WTC11 (cell line): ENCODE results near the gene CERT1. TPM values are rescaled to one million over a fixed set of nuclear protein-coding genes. Genes with fewer than 3 reads are reported as not detected.

ENCODE experiments used
- ATAC-seq: fragments of 200-7000 bp; cut with Tn5 transposase; 2 replicates; pipeline ENCODE4 v1.10.0; 2021; ENCODE audit warnings: mild to moderate bottlenecking, moderate library complexity
- CTCF ChIA-PET: fragments of 300-600 bp; sonication (Branson Sonifier 250); formaldehyde crosslinking; loops from one replicate; lab custom pipeline; 2021; ENCODE audit warnings: antibody characterized with exemption; lab: Charles Lee
- POLR2A ChIA-PET: fragments of 350-600 bp; sonication (Branson Sonifier 250); formaldehyde crosslinking; loops from one replicate; lab custom pipeline; 2021; ENCODE audit warnings: antibody characterized with exemption; lab: Charles Lee
- DNase-seq: peaks from one replicate; pipeline ENCODE4 v3.0.0; 2021; ENCODE audit warnings: low spot score
- H3K27ac Mint-ChIP-seq: 2 replicates; pipeline ENCODE4 v1.8.0; 2021; ENCODE audit warnings: mixed read lengths
- H3K27me3 Mint-ChIP-seq: 2 replicates; pipeline ENCODE4 v1.8.0; 2021; ENCODE audit warnings: low read depth, mild to moderate bottlenecking, moderate library complexity, mixed read lengths
- H3K36me3 Mint-ChIP-seq: 2 replicates; pipeline ENCODE4 v1.8.0; 2021; ENCODE audit warnings: mixed read lengths
- H3K4me1 Mint-ChIP-seq: 2 replicates; pipeline ENCODE4 v1.8.0; 2022; ENCODE audit warnings: mixed read lengths
- H3K4me3 Mint-ChIP-seq: 2 replicates; pipeline ENCODE4 v1.8.0; 2021; ENCODE audit warnings: mild to moderate bottlenecking, moderate library complexity, mixed read lengths
- H3K9me3 Mint-ChIP-seq: 2 replicates; pipeline ENCODE4 v1.8.0; 2021; ENCODE audit warnings: mixed read lengths
- ATF1 ChIP-seq: sonication (generic); formaldehyde crosslinking; IDR thresholded peaks from 2 replicates; pipeline ENCODE4 v1.8.1; 2023; ENCODE audit warnings: mild to moderate bottlenecking, moderate library complexity, missing genetic modification reagents
- ATF3 ChIP-seq: sonication (generic); formaldehyde crosslinking; conservative IDR thresholded peaks from 2 replicates; pipeline ENCODE4 v1.8.1; 2022; ENCODE audit warnings: mild to moderate bottlenecking, missing genetic modification reagents
- CREM ChIP-seq: sonication (generic); formaldehyde crosslinking; IDR thresholded peaks from 2 replicates; pipeline ENCODE4 v1.8.1; 2022; ENCODE audit warnings: mild to moderate bottlenecking, missing genetic modification reagents, moderate library complexity
- ESRRA ChIP-seq: sonication (generic); formaldehyde crosslinking; IDR thresholded peaks from 2 replicates; pipeline ENCODE4 v1.8.1; 2022; ENCODE audit warnings: mild to moderate bottlenecking, missing genetic modification reagents, borderline replicate concordance
- GTF2I ChIP-seq: fragments of 250-450 bp; sonication (Bioruptor Pico); conservative IDR thresholded peaks from 2 replicates; pipeline ENCODE4 v1.4.0; 2021; ENCODE audit warnings: mild to moderate bottlenecking
- HMGA2 ChIP-seq: fragments of 250-450 bp; sonication (Bioruptor Pico); IDR thresholded peaks from 2 replicates; pipeline ENCODE4 v1.4.0; 2021; ENCODE audit warnings: mild to moderate bottlenecking, moderate library complexity
- JUN ChIP-seq: sonication (generic); formaldehyde crosslinking; IDR thresholded peaks from 2 replicates; pipeline ENCODE4 v1.8.0; 2023; ENCODE audit warnings: mild to moderate bottlenecking, missing genetic modification reagents
- MXD4 ChIP-seq: fragments of 250-450 bp; sonication (Bioruptor Pico); IDR thresholded peaks from 2 replicates; pipeline ENCODE4 v1.8.0; 2021; ENCODE audit warnings: mild to moderate bottlenecking, moderate library complexity, borderline replicate concordance
- NFATC4 ChIP-seq: fragments of 250-450 bp; sonication (Bioruptor Pico); IDR thresholded peaks from 2 replicates; pipeline ENCODE4 v1.9.0; 2021; ENCODE audit warnings: mild to moderate bottlenecking
- NFE2L1 ChIP-seq: sonication (generic); formaldehyde crosslinking; IDR thresholded peaks from 2 replicates; pipeline ENCODE4 v1.8.1; 2023; ENCODE audit warnings: missing genetic modification reagents
- NR1H2 ChIP-seq: sonication (generic); formaldehyde crosslinking; IDR thresholded peaks from 2 replicates; pipeline ENCODE4 v1.9.0; 2021; ENCODE audit warnings: mild to moderate bottlenecking, moderate library complexity, missing genetic modification reagents
- PRRX2 ChIP-seq: fragments of 250-450 bp; sonication (Bioruptor Pico); IDR thresholded peaks from 2 replicates; pipeline ENCODE4 v1.8.0; 2021; ENCODE audit warnings: mild to moderate bottlenecking
- RORB ChIP-seq: fragments of 250-450 bp; sonication (Bioruptor Pico); IDR thresholded peaks from 2 replicates; pipeline ENCODE4 v1.9.0; 2021; ENCODE audit warnings: mild to moderate bottlenecking
- SOX15 ChIP-seq: fragments of 250-450 bp; sonication (Bioruptor Pico); IDR thresholded peaks from 2 replicates; pipeline ENCODE4 v1.9.0; 2021; ENCODE audit warnings: mild to moderate bottlenecking
- TCF7 ChIP-seq: sonication (generic); formaldehyde crosslinking; IDR thresholded peaks from 2 replicates; pipeline ENCODE4 v1.8.0; 2022; ENCODE audit warnings: mild to moderate bottlenecking, low read depth, missing genetic modification reagents, moderate library complexity
- ZNF263 ChIP-seq: sonication (generic); formaldehyde crosslinking; IDR thresholded peaks from 2 replicates; pipeline ENCODE4 v1.8.1; 2022; ENCODE audit warnings: low read depth, mild to moderate bottlenecking, moderate library complexity, missing genetic modification reagents
- ZNF281 ChIP-seq: sonication (generic); formaldehyde crosslinking; IDR thresholded peaks from 2 replicates; pipeline ENCODE4 v1.8.0; 2023; ENCODE audit warnings: mild to moderate bottlenecking, missing genetic modification reagents
- ZNF317 ChIP-seq: sonication (generic); formaldehyde crosslinking; IDR thresholded peaks from 2 replicates; pipeline ENCODE4 v1.8.1; 2023; ENCODE audit warnings: low read depth, mild to moderate bottlenecking, moderate library complexity, missing genetic modification reagents, borderline replicate concordance
- ZNF396 ChIP-seq: fragments of 250-450 bp; sonication (Bioruptor Pico); IDR thresholded peaks from 2 replicates; pipeline ENCODE4 v1.8.0; 2021; ENCODE audit warnings: mild to moderate bottlenecking, moderate library complexity, borderline replicate concordance
- ZNF416 ChIP-seq: fragments of 250-450 bp; sonication (Bioruptor Pico); IDR thresholded peaks from 2 replicates; pipeline ENCODE4 v1.9.0; 2021; ENCODE audit warnings: mild to moderate bottlenecking, inconsistent platforms
- total RNA-seq: library from RNA; stranded (reverse); gene quantifications from 3 replicates; pipeline ENCODE4 v1.2.3, GENCODE V29; 2021
- TF ChIP-seq, protein P1 (sequence below): sonication (generic); formaldehyde crosslinking; IDR thresholded peaks from 2 replicates; pipeline ENCODE4 v1.8.1; 2023; ENCODE audit warnings: mild to moderate bottlenecking, missing genetic modification reagents
- TF ChIP-seq, protein P2 (sequence below): sonication (generic); formaldehyde crosslinking; IDR thresholded peaks from 2 replicates; pipeline ENCODE4 v1.8.0; 2022; ENCODE audit warnings: mild to moderate bottlenecking, missing genetic modification reagents
- TF ChIP-seq, protein P3 (sequence below): fragments of 250-450 bp; sonication (Bioruptor Pico); IDR thresholded peaks from 2 replicates; pipeline ENCODE4 v1.9.0; 2021; ENCODE audit warnings: moderate library complexity, mild to moderate bottlenecking, inconsistent platforms, borderline replicate concordance
- TF ChIP-seq, protein P4 (sequence below): sonication (generic); formaldehyde crosslinking; IDR thresholded peaks from 2 replicates; pipeline ENCODE4 v1.8.0; 2022; ENCODE audit warnings: missing genetic modification reagents

Gene CERT1
- total RNA-seq, 1 experiment from 2014 or later: 50.8 TPM

- no peak overlapping the region for H3K4me3 Mint-ChIP-seq
- H3K36me3 Mint-ChIP-seq: peaks cover 8% of the 10 kb centered on the region; the same call in 1 of the 2 replicates
- no peaks in the 10 kb centered on the region for H3K9me3 Mint-ChIP-seq
- peaks cover 13% of the 10 kb centered on the region for H3K4me1 Mint-ChIP-seq
- TF ChIP-seq HMGA2 (peak; percentile 70; the same call in 1 of the 2 replicates), MXD4 (CRISPR knock-in tag) (no peak), ESRRA (no peak)
- TF ChIP-seq, all 79 proteins: peak for 1
- ChIA-PET POLR2A (interaction anchor here (0.7 kb wide), 1 partner anchor 333 kb away, joined by 3 read pairs; no protein-coding TSS in a partner anchor), CTCF (no interaction called here)
- Mint-ChIP-seq H3K27ac (no peak overlapping the region), H3K27me3 (no peaks in the 10 kb centered on the region)
- DNase-seq (no peak), ATAC-seq (no peak)
Measured at GRCh38 chr5:75375414-75375813, 136.0 kb downstream of the CERT1 start.

DNA sequence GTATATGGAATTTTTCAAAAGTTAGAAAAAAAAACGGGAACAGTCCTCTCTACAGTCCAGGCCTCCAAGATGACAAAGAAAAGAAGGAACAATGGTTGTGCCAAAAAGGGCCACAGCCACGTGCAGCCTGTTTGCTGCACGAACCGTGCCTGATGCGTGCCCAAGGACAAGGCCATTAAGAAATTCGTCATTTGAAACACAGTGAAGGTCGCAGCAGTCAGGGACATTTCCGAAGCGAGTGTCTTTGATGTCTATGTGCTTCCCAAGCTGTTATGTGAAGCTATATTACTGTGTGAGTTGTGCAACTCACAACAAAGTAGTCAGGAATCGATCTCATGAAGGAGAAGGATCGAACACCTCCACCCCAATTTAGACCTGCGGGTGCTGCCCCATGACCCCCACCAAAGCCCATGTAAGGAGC lies 137.0 kb downstream of the CERT1 start:
- TF ChIP-seq HMGA2 (no peak), ZNF281 (no peak), NR1H2 (CRISPR knock-in tag) (no peak), ATF3 (CRISPR knock-in tag) (no peak), ZNF317 (CRISPR knock-in tag) (no peak), CREM (CRISPR knock-in tag) (no peak), PRRX2 (CRISPR knock-in tag) (no peak), NFE2L1 (CRISPR knock-in tag) (no peak)
- TF ChIP-seq, protein P1, sequence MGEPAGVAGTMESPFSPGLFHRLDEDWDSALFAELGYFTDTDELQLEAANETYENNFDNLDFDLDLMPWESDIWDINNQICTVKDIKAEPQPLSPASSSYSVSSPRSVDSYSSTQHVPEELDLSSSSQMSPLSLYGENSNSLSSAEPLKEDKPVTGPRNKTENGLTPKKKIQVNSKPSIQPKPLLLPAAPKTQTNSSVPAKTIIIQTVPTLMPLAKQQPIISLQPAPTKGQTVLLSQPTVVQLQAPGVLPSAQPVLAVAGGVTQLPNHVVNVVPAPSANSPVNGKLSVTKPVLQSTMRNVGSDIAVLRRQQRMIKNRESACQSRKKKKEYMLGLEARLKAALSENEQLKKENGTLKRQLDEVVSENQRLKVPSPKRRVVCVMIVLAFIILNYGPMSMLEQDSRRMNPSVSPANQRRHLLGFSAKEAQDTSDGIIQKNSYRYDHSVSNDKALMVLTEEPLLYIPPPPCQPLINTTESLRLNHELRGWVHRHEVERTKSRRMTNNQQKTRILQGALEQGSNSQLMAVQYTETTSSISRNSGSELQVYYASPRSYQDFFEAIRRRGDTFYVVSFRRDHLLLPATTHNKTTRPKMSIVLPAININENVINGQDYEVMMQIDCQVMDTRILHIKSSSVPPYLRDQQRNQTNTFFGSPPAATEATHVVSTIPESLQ (CRISPR knock-in tag): no peak
- TF ChIP-seq, protein P2, sequence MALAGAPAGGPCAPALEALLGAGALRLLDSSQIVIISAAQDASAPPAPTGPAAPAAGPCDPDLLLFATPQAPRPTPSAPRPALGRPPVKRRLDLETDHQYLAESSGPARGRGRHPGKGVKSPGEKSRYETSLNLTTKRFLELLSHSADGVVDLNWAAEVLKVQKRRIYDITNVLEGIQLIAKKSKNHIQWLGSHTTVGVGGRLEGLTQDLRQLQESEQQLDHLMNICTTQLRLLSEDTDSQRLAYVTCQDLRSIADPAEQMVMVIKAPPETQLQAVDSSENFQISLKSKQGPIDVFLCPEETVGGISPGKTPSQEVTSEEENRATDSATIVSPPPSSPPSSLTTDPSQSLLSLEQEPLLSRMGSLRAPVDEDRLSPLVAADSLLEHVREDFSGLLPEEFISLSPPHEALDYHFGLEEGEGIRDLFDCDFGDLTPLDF (CRISPR knock-in tag): no peak
- TF ChIP-seq, protein P3, sequence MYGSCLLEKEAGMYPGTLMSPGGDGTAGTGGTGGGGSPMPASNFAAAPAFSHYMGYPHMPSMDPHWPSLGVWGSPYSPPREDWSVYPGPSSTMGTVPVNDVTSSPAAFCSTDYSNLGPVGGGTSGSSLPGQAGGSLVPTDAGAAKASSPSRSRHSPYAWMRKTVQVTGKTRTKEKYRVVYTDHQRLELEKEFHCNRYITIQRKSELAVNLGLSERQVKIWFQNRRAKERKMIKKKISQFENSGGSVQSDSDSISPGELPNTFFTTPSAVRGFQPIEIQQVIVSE (CRISPR knock-in tag): no peak
- peaks cover 4% of the 10 kb centered on the region; the same call in 1 of the 2 replicates for H3K36me3 Mint-ChIP-seq
- DNase-seq (no peak), ATAC-seq (no peak)
- ChIA-PET CTCF (interaction anchor here (0.6 kb wide), 1 partner anchor 36 kb away, joined by 4 read pairs; no protein-coding TSS in a partner anchor), POLR2A (no interaction called here)
- H3K4me1 Mint-ChIP-seq: peaks cover 13% of the 10 kb centered on the region
- H3K4me3 Mint-ChIP-seq: no peak overlapping the region
- no peaks in the 10 kb centered on the region for H3K27me3 Mint-ChIP-seq
- H3K27ac Mint-ChIP-seq: peak overlapping the region; percentile 4
- H3K9me3 Mint-ChIP-seq: no peaks in the 10 kb centered on the region

DNA sequence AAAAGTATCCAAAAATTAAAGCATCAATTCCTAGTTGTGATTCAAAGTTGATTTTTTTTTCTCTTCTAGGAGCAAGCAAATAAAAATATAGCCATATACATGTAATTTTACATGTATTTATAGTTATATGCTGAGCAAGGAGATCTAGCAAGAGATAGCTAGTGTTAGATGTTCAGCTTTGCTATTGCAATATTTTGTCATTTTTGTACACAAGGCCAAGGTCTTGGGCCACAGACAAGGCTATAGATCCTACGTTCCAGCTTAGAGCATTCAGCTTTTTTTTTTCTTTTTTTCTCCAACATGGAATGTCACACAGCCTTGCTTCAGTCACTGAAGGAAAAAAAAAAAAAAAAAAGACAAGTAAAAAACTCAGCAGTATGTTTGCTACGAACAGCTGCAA lies 137.6 kb downstream of the CERT1 start:
- H3K27me3 Mint-ChIP-seq: no peaks in the 10 kb centered on the region
- CTCF ChIA-PET: no interaction called here
- peaks cover 4% of the 10 kb centered on the region; the same call in 1 of the 2 replicates for H3K36me3 Mint-ChIP-seq
- no peak overlapping the region for H3K4me3 Mint-ChIP-seq
- POLR2A ChIA-PET: no interaction called here
- DNase-seq: no peak
- no peak for ATAC-seq
- H3K4me1 Mint-ChIP-seq: peaks cover 13% of the 10 kb centered on the region
- no peaks in the 10 kb centered on the region for H3K9me3 Mint-ChIP-seq
- no peak overlapping the region; the same call in 1 of the 2 replicates for H3K27ac Mint-ChIP-seq
- TF ChIP-seq ZNF263 (CRISPR knock-in tag): no peak
- no peak for TF ChIP-seq ZNF396 (CRISPR knock-in tag)
- no peak for TF ChIP-seq JUN
- no peak for TF ChIP-seq ZNF416 (CRISPR knock-in tag)
- no peak for TF ChIP-seq ATF1 (CRISPR knock-in tag)
- no peak for TF ChIP-seq TCF7 (CRISPR knock-in tag)
- no peak for TF ChIP-seq NFATC4 (CRISPR knock-in tag)
- TF ChIP-seq, protein P4, sequence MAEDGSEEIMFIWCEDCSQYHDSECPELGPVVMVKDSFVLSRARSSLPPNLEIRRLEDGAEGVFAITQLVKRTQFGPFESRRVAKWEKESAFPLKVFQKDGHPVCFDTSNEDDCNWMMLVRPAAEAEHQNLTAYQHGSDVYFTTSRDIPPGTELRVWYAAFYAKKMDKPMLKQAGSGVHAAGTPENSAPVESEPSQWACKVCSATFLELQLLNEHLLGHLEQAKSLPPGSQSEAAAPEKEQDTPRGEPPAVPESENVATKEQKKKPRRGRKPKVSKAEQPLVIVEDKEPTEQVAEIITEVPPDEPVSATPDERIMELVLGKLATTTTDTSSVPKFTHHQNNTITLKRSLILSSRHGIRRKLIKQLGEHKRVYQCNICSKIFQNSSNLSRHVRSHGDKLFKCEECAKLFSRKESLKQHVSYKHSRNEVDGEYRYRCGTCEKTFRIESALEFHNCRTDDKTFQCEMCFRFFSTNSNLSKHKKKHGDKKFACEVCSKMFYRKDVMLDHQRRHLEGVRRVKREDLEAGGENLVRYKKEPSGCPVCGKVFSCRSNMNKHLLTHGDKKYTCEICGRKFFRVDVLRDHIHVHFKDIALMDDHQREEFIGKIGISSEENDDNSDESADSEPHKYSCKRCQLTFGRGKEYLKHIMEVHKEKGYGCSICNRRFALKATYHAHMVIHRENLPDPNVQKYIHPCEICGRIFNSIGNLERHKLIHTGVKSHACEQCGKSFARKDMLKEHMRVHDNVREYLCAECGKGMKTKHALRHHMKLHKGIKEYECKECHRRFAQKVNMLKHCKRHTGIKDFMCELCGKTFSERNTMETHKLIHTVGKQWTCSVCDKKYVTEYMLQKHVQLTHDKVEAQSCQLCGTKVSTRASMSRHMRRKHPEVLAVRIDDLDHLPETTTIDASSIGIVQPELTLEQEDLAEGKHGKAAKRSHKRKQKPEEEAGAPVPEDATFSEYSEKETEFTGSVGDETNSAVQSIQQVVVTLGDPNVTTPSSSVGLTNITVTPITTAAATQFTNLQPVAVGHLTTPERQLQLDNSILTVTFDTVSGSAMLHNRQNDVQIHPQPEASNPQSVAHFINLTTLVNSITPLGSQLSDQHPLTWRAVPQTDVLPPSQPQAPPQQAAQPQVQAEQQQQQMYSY: no peak
- TF ChIP-seq RORB (CRISPR knock-in tag): no peak
- no peak for TF ChIP-seq SOX15 (CRISPR knock-in tag)
- no peak for TF ChIP-seq HMGA2
- no peak for TF ChIP-seq GTF2I (CRISPR knock-in tag)
- no peak for TF ChIP-seq PRRX2 (CRISPR knock-in tag)
